Endothelial cell of umbilical vein (primary cell): ENCODE measurements around the gene CALR3. TPM values are rescaled to one million over a fixed set of nuclear protein-coding genes. Genes with fewer than 3 reads are reported as not detected.

Experiments
- BruUV-seq: library from RNA; stranded (reverse); fragments of 400-500 nt; replicated peaks from 2 replicates; lab custom pipeline; 2021; lab: Mats Ljungman, UMichigan
- CTCF ChIA-PET: fragments of 300-600, 350-600 bp; sonication (Branson Sonifier 250); formaldehyde crosslinking; loops from one replicate; lab custom pipeline; 2021; ENCODE audit warnings: antibody characterized with exemption, inconsistent platforms; lab: Charles Lee
- POLR2A ChIA-PET: fragments of 300-600, 350-600 bp; sonication (Branson Sonifier 250); formaldehyde crosslinking; loops from one replicate; lab custom pipeline; 2021; ENCODE audit warnings: antibody characterized with exemption, inconsistent platforms; lab: Charles Lee
- DNase-seq: peaks from one replicate; pipeline ENCODE4 v3.0.0-alpha.2; 2011; ENCODE audit warnings: low read depth, low spot score
- FAIRE-seq: peaks from 2 replicates; lab custom pipeline; 2011; peaks lifted over from hg19 to GRCh38; lab: Jason Lieb, UNC
- H2AFZ ChIP-seq: 2 replicates; pipeline ENCODE4 v1.6.0; 2012; ENCODE audit warnings: low read depth, low read length, control low read depth, inconsistent platforms
- H3K27ac ChIP-seq: 2 replicates; pipeline ENCODE4 v1.5.1; 2011; ENCODE audit warnings: low read depth, mild to moderate bottlenecking, control low read depth, low read length, moderate library complexity; ENCODE audit not compliant: insufficient read depth
- H3K27me3 ChIP-seq, 2 experiments: 2 replicates each; pipeline versions ENCODE4 v1.6.0 to v1.6.1; 2011; ENCODE audit warnings: low read length in 2 of 2, mixed read lengths in 1 of 2; ENCODE audit not compliant: control insufficient read depth in 2 of 2, insufficient read depth in 2 of 2
- H3K36me3 ChIP-seq, 2 experiments: 2 replicates in 1 of 2; 3 replicates in 1 of 2; pipeline ENCODE4 v1.5.1; 2011; ENCODE audit warnings: low read length in 2 of 2, mild to moderate bottlenecking in 1 of 2, moderate library complexity in 1 of 2; ENCODE audit not compliant: control insufficient read depth in 2 of 2, insufficient read depth in 2 of 2; ENCODE audit errors: extremely low read depth in 1 of 2
- H3K4me1 ChIP-seq: 3 replicates; pipeline ENCODE4 v1.5.1; 2011; ENCODE audit warnings: mild to moderate bottlenecking, low read length; ENCODE audit not compliant: control insufficient read depth, insufficient read depth; ENCODE audit errors: extremely low read depth
- H3K4me2 ChIP-seq: 2 replicates; pipeline ENCODE4 v1.6.1; 2011; ENCODE audit warnings: low read length, control low read depth, mixed read lengths; ENCODE audit not compliant: insufficient read depth
- H3K4me3 ChIP-seq, 3 experiments: fragments of 200-600 bp in 1 of 3; sonication (generic), shearing (Covaris generic) in 1 of 3; replicated peaks in 1 of 3; 2 replicates each; pipeline ENCODE4 v1.5.1; 2011 to 2016; ENCODE audit warnings: control low read depth in 3 of 3, low read length in 3 of 3, mild to moderate bottlenecking in 2 of 3, inconsistent platforms in 1 of 3, low read depth in 1 of 3, moderate library complexity in 1 of 3; ENCODE audit not compliant: insufficient read depth in 1 of 3
- H3K79me2 ChIP-seq: 2 replicates; pipeline ENCODE4 v1.6.0; 2012; ENCODE audit warnings: low read length, inconsistent platforms; ENCODE audit not compliant: control insufficient read depth, insufficient read depth
- H3K9ac ChIP-seq: replicated peaks from 2 replicates; pipeline ENCODE3; 2011; ENCODE audit warnings: low read length, control low read depth; ENCODE audit not compliant: insufficient read depth; ENCODE audit errors: extremely low read depth
- H3K9me1 ChIP-seq: replicated peaks from 3 replicates; pipeline ENCODE4 v1.6.0; 2011; ENCODE audit warnings: mild to moderate bottlenecking, low read length; ENCODE audit not compliant: control insufficient read depth, insufficient read depth; ENCODE audit errors: extremely low read depth
- H3K9me3 ChIP-seq: replicated peaks from 2 replicates; pipeline ENCODE4 v1.5.1; 2012; ENCODE audit warnings: low read length, inconsistent platforms; ENCODE audit not compliant: control insufficient read depth, insufficient read depth
- H4K20me1 ChIP-seq: replicated peaks from 2 replicates; pipeline ENCODE3; 2011; ENCODE audit warnings: mild to moderate bottlenecking, low read length; ENCODE audit not compliant: control insufficient read depth, insufficient read depth; ENCODE audit errors: extremely low read depth
- CTCF ChIP-seq, 2 donors: IDR thresholded peaks; 1 replicate in 1 of 2; 2 replicates in 1 of 2; pipeline ENCODE4 v1.5.1; 2011; ENCODE audit warnings: low read length in 2 of 2, mild to moderate bottlenecking in 2 of 2, moderate library complexity in 2 of 2, control low read depth in 1 of 2, inconsistent platforms in 1 of 2, low read depth in 1 of 2; ENCODE audit not compliant: insufficient read depth in 1 of 2; ENCODE audit errors: extremely low read depth in 1 of 2
- EZH2 ChIP-seq: IDR thresholded peaks from 2 replicates; pipeline ENCODE4 v1.6.1; 2012; ENCODE audit warnings: borderline replicate concordance, low read depth, mild to moderate bottlenecking, moderate library complexity, low read length, inconsistent platforms; ENCODE audit not compliant: severe bottlenecking
- FOS ChIP-seq: IDR thresholded peaks from 2 replicates; pipeline ENCODE4 v1.6.1; 2011; ENCODE audit warnings: mild to moderate bottlenecking, low read length, moderate library complexity, borderline replicate concordance; ENCODE audit not compliant: insufficient read depth
- GATA2 ChIP-seq: IDR thresholded peaks from 2 replicates; pipeline ENCODE4 v1.7.0; 2011; ENCODE audit warnings: low read depth, mild to moderate bottlenecking, moderate library complexity, mixed read lengths, low read length; ENCODE audit not compliant: insufficient read length, insufficient read depth
- JUN ChIP-seq: IDR thresholded peaks from 2 replicates; pipeline ENCODE4 v1.6.1; 2011; ENCODE audit warnings: borderline replicate concordance, low read depth; ENCODE audit not compliant: insufficient read length, insufficient read depth
- MAX ChIP-seq: IDR thresholded peaks from 2 replicates; pipeline ENCODE4 v1.6.1; 2011; ENCODE audit not compliant: insufficient read depth, insufficient read length
- MYC ChIP-seq: IDR thresholded peaks from one replicate; pipeline ENCODE4 v1.6.1; 2011; ENCODE audit warnings: mild to moderate bottlenecking, low read depth, low read length
- POLR2A ChIP-seq: IDR thresholded peaks from 2 replicates; pipeline ENCODE4 v1.6.1; 2012; ENCODE audit warnings: low read depth, mild to moderate bottlenecking, control low read depth, low read length
- POLR2AphosphoS5 ChIP-seq: IDR thresholded peaks from 2 replicates; pipeline ENCODE4 v1.6.1; 2012; ENCODE audit warnings: low read depth, mild to moderate bottlenecking, control low read depth, low read length, moderate library complexity; ENCODE audit not compliant: insufficient read depth
- dilution Hi-C: fragments of 300-500 bp; cut with MboI; formaldehyde crosslinking; loops from one replicate; pipeline ENCODE4 v1.15.0; 2019; ENCODE audit warnings: low sequenced_read_pairs; ENCODE audit not compliant: extremely low pct_ligation_motif_present
- intact Hi-C: fragments of 100-400 bp; cut with micrococcal nuclease; formaldehyde crosslinking; loops from one replicate; pipeline ENCODE4 v1.10.0; 2022
- polyA plus RNA-seq, 4 experiments: library from polyadenylated mRNA; depleted of rRNA in 3 of 4; stranded (reverse) in 3 of 4; unstranded in 1 of 4; fragments of >200 nt; gene quantifications; 2 replicates each; pipeline versions ENCODE4 v1.2.1 to v1.2.3, GENCODE V29; 2011 to 2012; ENCODE audit warnings: missing spikeins in 1 of 4
- total RNA-seq: library from RNA; stranded (reverse); gene quantifications from 2 replicates; pipeline ENCODE4 v1.2.3, GENCODE V29; 2021

Gene CALR3
- total and polyA plus RNA-seq, 2 donors (not counting 3 experiments of a cell fraction or from before 2014, with no cell fraction given): not detected

GRCh38 chr19:16521715-16522289, 25.8 kb upstream of the CALR3 start:
- no TSS peak for BruUV-seq
- no peak overlapping the region for H3K4me3 ChIP-seq
- dilution Hi-C loops (no loop called here), intact Hi-C loops (no loop called here)
- FAIRE-seq (no peak), DNase-seq (no peak)
- H3K79me2 ChIP-seq: no peaks in the 10 kb centered on the region
- H3K9me3 ChIP-seq: no peaks in the 10 kb centered on the region
- H3K9me1 ChIP-seq: no peaks in the 10 kb centered on the region
- H3K27me3 ChIP-seq: no peaks in the 10 kb centered on the region
- H4K20me1 ChIP-seq: no peaks in the 10 kb centered on the region
- H3K27ac ChIP-seq: no peak overlapping the region
- H2AFZ ChIP-seq: no peak overlapping the region
- no peak overlapping the region for H3K4me2 ChIP-seq
- no peak overlapping the region for H3K9ac ChIP-seq
- no peaks in the 10 kb centered on the region for H3K4me1 ChIP-seq
- POLR2A ChIA-PET: no interaction called here
- peaks cover 31 to 68% of the 10 kb centered on the region in 2 experiments for H3K36me3 ChIP-seq
- CTCF ChIA-PET: interaction anchor here (0.6 to 1.2 kb wide), 2 partner anchors 59 to 250 kb away, joined by 3 read pairs; no protein-coding TSS in a partner anchor
- TF ChIP-seq CTCF (IDR thresholded peaks at IDR 0.05; ENCODE audit: extremely low read depth in 1 of 2, insufficient read depth in 1 of 2, low read depth in 1 of 2, low read length in 2 of 2) (no peak), FOS (no peak), MAX (no peak), EZH2 (no peak), POLR2A (no peak), GATA2 (no peak), MYC (no peak), JUN (no peak), POLR2AphosphoS5 (no peak)
